ENCODE data around the gene RAPSN. TPM values are rescaled to one million over a fixed set of nuclear protein-coding genes. Genes with fewer than 3 reads are reported as not detected.

RAPSN gene
- total and polyA plus RNA-seq, 9 donors, result 57.9 to 113 (median 99.4) TPM

DNA sequence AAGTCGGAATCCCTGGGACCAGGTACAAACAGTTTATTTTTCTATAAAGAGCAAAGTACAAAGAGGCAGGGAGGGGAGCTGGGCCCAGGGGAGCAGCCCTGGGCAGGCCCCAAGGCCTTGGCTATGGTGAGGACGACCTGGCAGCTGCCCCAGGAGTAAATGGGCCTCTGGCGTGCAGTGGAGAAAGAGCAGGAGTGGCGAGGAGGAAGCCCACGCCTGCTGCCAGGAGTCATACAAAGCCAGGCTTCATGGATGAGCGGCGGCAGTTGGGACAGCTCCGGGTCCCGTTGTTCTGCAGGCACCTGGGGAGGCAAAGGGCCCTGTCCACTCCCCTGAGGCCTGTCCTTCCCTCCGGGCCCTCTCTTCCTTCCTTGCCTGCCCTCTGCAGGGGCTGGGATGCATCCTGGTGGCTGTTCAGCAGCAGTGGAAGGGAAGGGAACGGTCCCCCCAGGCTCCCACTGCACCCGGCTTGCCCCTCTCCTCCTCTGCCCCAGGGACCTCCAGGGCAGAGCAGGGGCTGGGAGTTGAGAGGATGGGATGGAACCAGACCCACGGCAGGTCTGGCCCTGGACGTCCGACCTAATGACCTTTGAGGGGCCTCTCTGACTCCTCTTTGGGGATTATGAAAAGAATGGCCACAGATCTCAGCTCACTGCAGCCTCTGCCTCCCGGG, 11.1 kb downstream of the RAPSN start:
- 58% methylated on average over 9 of the region's 16 CpGs for WGBS (ENCODE audit: insufficient coverage)
- H3K4me3 ChIP-seq (ENCODE audit: low read length), result no peak overlapping the region
- peaks cover 2% of the 10 kb centered on the region for H3K9me3 ChIP-seq (replicated peaks; ENCODE audit: control insufficient read depth, low read depth, low read length)
- no peak for DNase-seq
- H3K4me1 ChIP-seq (ENCODE audit: control insufficient read depth, insufficient read depth, low read length), result peaks cover 17% of the 10 kb centered on the region
- peaks cover 21% of the 10 kb centered on the region for H3K36me3 ChIP-seq (ENCODE audit: control insufficient read depth, insufficient read depth, low read length)
- no peaks in the 10 kb centered on the region for H3K27me3 ChIP-seq (ENCODE audit: control insufficient read depth, insufficient read depth, low read length)
- no peak overlapping the region for H3K27ac ChIP-seq (ENCODE audit: low read length)

DNA sequence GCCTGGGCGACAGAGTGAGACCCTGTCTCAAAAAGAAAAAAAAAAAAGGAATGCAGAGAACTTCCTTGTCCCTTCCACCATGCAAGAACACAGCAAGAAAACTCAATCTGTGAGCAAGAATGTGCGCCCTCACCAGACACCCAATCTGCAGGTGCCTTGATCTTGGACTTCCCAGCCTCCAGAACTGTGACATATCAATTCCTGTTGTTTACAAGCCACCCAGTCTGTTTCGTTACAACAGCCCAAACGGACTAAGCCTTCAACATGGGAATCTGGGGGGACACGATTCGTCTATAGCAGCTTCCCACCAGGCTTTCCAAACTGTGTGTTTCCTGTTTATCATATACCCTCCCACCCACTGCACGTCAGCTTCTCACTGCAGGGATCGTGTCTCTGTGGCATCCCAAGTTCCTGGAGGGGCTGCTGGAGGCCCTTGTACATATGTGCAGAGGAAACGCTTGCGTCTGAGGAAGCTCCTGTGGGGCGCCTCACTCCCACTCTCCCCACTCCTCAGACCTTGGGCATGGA, 11.7 kb downstream of the RAPSN start:
- H3K4me3 ChIP-seq (ENCODE audit: low read length), result no peak overlapping the region
- H3K4me1 ChIP-seq (ENCODE audit: control insufficient read depth, insufficient read depth, low read length), result peaks cover 15% of the 10 kb centered on the region
- H3K27me3 ChIP-seq (ENCODE audit: control insufficient read depth, insufficient read depth, low read length), result no peaks in the 10 kb centered on the region
- DNase-seq, result no peak
- WGBS (ENCODE audit: insufficient coverage), result 63% methylated on average over 7 of the region's 11 CpGs
- H3K27ac ChIP-seq (ENCODE audit: low read length), result no peak overlapping the region
- H3K9me3 ChIP-seq (replicated peaks; ENCODE audit: control insufficient read depth, low read depth, low read length), result peaks cover 2% of the 10 kb centered on the region
- peaks cover 15% of the 10 kb centered on the region for H3K36me3 ChIP-seq (ENCODE audit: control insufficient read depth, insufficient read depth, low read length)

DNA sequence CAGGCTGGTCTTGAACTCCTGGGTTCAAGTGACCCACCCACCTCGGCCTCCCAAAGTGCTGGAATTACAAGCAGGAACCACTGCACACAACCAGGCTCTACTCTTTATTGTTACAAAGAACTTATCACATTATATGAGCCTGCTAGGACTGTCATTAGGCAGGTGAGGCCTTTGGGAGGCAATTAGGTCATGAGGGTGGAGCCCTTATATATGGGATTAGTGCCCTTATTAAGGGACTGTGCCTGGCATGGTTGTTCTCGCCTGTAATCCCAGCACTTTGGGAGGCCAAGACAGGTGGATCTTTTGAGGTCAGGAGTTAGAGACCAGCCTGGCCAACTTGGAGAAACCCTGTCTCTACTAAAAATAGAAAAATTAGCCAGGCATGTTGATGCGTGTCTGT, 12.2 kb downstream of the RAPSN start:
- Histone ChIP-seq H3K4me3 (ENCODE audit: low read length) (no peak overlapping the region), H3K9me3 (replicated peaks; ENCODE audit: control insufficient read depth, low read depth, low read length) (peaks cover 2% of the 10 kb centered on the region), H3K4me1 (ENCODE audit: control insufficient read depth, insufficient read depth, low read length) (peaks cover 15% of the 10 kb centered on the region), H3K27ac (ENCODE audit: low read length) (no peak overlapping the region), H3K27me3 (ENCODE audit: control insufficient read depth, insufficient read depth, low read length) (no peaks in the 10 kb centered on the region), H3K36me3 (ENCODE audit: control insufficient read depth, insufficient read depth, low read length) (peaks cover 10% of the 10 kb centered on the region)
- DNase-seq, result no peak
- WGBS (ENCODE audit: insufficient coverage), result 100% methylated on average over 1 of the region's 3 CpGs

DNA sequence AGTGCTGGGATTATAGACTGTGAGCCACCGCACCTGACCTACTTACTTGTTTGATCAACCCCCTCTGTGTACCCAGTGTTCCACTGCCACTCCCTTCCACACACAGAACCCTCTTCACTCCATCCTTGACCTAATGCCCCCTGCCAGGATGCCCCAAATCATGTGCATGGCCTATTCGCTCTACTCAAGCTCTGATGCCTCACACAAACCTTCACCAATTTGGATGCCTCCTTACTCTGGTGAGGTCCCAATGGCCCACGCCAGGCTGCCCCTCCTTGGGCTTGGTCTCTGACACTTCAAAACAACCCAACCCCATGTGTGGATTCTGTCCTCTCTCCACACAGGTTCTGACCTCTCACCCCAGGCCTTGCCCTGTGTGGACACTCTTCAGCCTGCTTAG, 13.2 kb downstream of the RAPSN start:
- H3K36me3 ChIP-seq (ENCODE audit: control insufficient read depth, insufficient read depth, low read length), result peaks cover 2% of the 10 kb centered on the region
- no peaks in the 10 kb centered on the region for H3K27me3 ChIP-seq (ENCODE audit: control insufficient read depth, insufficient read depth, low read length)
- peaks cover 2% of the 10 kb centered on the region for H3K9me3 ChIP-seq (replicated peaks; ENCODE audit: control insufficient read depth, low read depth, low read length)
- no peak overlapping the region for H3K4me3 ChIP-seq (ENCODE audit: low read length)
- H3K4me1 ChIP-seq (ENCODE audit: control insufficient read depth, insufficient read depth, low read length), result peaks cover 15% of the 10 kb centered on the region
- H3K27ac ChIP-seq (ENCODE audit: low read length), result no peak overlapping the region
- no peak for DNase-seq
- WGBS (ENCODE audit: insufficient coverage), result 92% methylated on average over 3 of the region's 3 CpGs

DNA sequence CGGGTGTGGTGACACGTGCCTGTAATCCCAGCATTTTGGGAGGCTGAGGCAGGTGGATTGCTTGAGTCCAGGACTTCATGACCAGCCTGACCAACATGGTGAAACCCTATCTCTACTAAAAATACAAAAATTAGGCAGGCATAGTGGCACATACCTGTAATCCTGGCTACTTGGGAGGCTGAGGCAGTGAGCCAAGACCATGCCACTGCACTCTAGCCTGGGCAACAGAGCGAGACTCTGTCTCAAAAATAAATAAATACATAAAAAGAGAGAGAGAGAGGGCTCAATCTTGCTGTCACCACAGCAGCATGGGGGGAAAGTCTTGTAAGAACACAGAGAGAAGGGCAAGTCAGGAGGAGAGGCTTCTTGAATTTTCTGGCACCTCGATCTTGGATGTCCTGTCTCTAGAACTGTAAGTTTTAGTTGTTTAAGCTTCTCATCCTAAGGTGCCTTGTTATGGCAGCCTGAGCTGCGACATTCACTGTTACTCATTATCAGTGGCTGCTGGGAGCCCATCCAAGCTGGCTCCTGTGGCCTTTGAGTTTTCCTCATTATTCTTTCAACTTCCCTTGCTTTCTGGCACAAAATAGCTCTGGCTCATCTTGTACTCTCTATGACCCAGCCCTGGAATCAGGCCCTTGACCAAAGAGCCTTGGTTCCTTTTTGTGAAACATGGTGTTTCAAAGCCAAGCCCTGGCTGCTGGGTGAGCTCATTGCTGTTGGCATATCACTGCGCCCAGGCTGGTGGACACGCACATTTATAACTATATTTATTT, 14.7 kb downstream of the RAPSN start:
- H3K9me3 ChIP-seq (replicated peaks; ENCODE audit: control insufficient read depth, low read depth, low read length), result peaks cover 2% of the 10 kb centered on the region
- H3K27me3 ChIP-seq (ENCODE audit: control insufficient read depth, insufficient read depth, low read length), result no peaks in the 10 kb centered on the region
- H3K4me1 ChIP-seq (ENCODE audit: control insufficient read depth, insufficient read depth, low read length), result peaks cover 15% of the 10 kb centered on the region
- no peak overlapping the region for H3K4me3 ChIP-seq (ENCODE audit: low read length)
- H3K36me3 ChIP-seq (ENCODE audit: control insufficient read depth, insufficient read depth, low read length), result peaks cover 3% of the 10 kb centered on the region
- 69% methylated on average over 3 of the region's 7 CpGs for WGBS (ENCODE audit: insufficient coverage)
- DNase-seq, result no peak
- no peak overlapping the region for H3K27ac ChIP-seq (ENCODE audit: low read length)

DNA sequence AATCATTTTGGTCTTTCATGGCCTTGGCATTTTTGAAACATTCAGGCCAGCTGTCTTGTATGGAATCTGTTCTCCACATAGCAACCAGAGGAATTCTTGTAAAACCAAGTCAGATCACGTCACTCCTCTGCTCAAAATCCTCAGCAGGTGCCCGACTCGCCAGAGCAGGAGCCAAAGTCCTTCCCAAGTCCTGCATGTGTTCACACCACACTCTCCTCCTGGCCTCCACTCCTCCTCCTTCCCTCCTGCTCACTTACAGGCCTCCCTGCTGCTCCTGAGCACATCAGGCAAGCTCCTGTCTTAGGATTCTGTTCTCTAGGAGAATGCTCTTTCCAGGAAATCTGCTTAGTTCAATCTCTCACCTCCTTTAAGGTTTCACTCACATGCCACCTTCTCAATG, 15.8 kb downstream of the RAPSN start:
- no peaks in the 10 kb centered on the region for H3K27me3 ChIP-seq (ENCODE audit: control insufficient read depth, insufficient read depth, low read length)
- H3K27ac ChIP-seq (ENCODE audit: low read length), result no peak overlapping the region
- peaks cover 15% of the 10 kb centered on the region for H3K4me1 ChIP-seq (ENCODE audit: control insufficient read depth, insufficient read depth, low read length)
- peaks cover 3% of the 10 kb centered on the region for H3K36me3 ChIP-seq (ENCODE audit: control insufficient read depth, insufficient read depth, low read length)
- DNase-seq, result no peak
- H3K4me3 ChIP-seq (ENCODE audit: low read length), result no peak overlapping the region
- WGBS (ENCODE audit: insufficient coverage), result 76% methylated on average over 3 of the region's 3 CpGs
- H3K9me3 ChIP-seq (replicated peaks; ENCODE audit: control insufficient read depth, low read depth, low read length), result peaks cover 2% of the 10 kb centered on the region

DNA sequence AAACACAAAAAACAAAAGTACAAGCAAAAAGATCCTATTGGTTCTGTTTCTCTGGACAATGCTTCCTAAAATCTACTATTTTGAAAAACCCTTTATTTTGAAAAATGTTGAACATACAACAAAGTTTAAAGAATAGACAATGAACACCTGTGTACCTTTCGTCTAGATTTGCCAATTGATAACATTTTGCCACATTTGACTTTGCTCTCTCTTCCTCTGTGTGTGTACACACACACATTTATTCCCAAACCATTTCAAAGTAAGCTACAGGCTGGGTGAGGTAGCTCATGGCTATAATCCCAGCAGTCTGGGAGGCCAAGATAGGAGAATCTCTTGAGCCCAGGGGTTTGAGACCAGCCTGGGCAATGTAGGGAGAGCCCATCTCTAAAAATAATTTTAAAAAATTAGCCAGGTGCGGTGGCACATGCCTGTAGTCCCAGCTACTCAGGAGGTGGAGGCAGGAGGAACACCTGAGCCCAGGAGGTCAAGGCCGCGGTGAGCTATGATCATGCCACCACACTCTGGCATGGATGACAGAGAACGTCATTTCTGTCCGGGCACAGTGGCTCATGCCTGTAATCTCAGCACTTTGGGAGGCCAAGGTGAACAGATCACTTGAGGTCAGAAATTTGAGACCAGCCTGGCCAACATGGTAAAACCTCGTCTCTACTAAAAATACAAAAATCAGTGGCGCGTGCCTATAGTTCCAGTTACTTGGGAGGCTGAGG, 17.4 kb downstream of the RAPSN start:
- 91% methylated on average over 5 of the region's 9 CpGs for WGBS (ENCODE audit: insufficient coverage)
- no peaks in the 10 kb centered on the region for H3K27me3 ChIP-seq (ENCODE audit: control insufficient read depth, insufficient read depth, low read length)
- no peak for DNase-seq

DNA sequence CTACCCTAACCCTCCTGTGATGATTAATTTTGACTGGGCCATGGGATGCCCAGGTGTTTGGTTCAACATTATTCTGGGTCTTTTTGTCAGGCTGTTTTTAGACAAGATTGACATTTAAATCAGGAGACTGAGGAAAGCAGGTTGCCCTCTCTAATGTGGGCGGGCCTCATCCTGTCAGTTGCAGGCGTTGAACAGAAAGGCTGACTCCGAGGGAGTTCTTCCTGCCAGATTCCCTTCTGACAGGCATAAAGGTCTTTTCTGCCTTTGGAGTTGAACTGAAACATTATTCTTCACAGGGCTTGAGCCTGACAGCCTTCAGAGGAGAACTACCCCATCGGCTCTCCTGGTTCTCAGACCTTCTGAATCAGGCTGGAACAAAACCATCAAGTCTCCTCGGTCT, 18.4 kb downstream of the RAPSN start:
- peaks cover 10% of the 10 kb centered on the region for H3K4me1 ChIP-seq (ENCODE audit: control insufficient read depth, insufficient read depth, low read length)
- H3K9me3 ChIP-seq (replicated peaks; ENCODE audit: control insufficient read depth, low read depth, low read length), result no peaks in the 10 kb centered on the region
- H3K4me3 ChIP-seq (ENCODE audit: low read length), result no peak overlapping the region
- H3K27me3 ChIP-seq (ENCODE audit: control insufficient read depth, insufficient read depth, low read length), result no peaks in the 10 kb centered on the region
- no peak for DNase-seq
- 58% methylated on average over 4 of the region's 5 CpGs for WGBS (ENCODE audit: insufficient coverage)
- peaks cover 3% of the 10 kb centered on the region for H3K36me3 ChIP-seq (ENCODE audit: control insufficient read depth, insufficient read depth, low read length)
- H3K27ac ChIP-seq (ENCODE audit: low read length), result no peak overlapping the region

More for the DNA sequence above, 17.4 kb downstream of the RAPSN start:
- H3K4me1 ChIP-seq (ENCODE audit: control insufficient read depth, insufficient read depth, low read length), result peaks cover 9% of the 10 kb centered on the region
- peaks cover 3% of the 10 kb centered on the region for H3K36me3 ChIP-seq (ENCODE audit: control insufficient read depth, insufficient read depth, low read length)
- H3K4me3 ChIP-seq (ENCODE audit: low read length), result no peak overlapping the region
- no peaks in the 10 kb centered on the region for H3K9me3 ChIP-seq (replicated peaks; ENCODE audit: control insufficient read depth, low read depth, low read length)
- no peak overlapping the region for H3K27ac ChIP-seq (ENCODE audit: low read length)

DNA sequence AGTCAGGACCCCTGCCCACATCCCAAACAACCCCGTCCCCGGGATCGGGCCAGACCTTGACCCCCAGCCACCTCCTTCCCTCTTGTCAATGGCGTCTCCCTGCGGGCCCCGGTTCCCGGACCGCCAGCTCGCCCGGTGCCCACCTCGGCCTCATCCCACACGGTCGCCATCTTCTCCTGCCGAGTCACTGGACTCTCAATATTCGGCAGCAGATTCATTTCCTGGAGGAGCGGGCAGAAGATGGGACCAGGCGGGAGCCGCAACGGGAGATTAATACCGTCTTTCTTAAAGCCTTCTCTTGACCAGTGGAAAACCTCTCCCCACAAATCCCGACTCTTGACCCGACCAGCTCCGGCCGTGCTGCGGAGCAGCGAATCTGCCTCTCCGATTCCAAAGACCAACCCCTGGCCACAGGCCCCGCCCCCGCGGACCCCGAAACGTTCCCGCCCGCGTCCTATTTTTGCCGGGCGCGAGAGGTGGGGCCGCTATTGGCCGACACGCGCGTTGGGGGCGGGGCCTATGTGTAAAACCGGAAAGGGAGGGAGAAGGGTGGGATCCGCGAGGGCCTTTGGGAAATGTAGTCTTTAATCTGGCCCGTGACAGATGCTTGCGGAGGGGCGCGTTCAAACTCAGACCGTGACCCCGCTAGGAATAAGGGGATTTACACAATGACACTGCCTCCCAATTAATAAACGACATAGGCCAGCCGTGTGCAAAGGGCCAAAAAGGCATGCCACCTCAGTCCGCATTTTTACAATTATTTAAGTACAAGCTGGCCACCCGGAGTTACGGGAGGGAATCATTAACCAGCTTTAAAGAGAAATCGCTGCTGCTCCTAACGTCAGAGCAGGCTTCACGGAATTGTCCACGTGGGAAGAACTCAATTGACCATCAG, 22.6 kb downstream of the RAPSN start, which contains the start of gene PSMC3:
PSMC3 (minus strand) TSS at position 378 of the 895 bp plus-strand sequence; CDS start at position 218, 160 bp downstream.
- no peaks in the 10 kb centered on the region for H3K9me3 ChIP-seq (replicated peaks; ENCODE audit: control insufficient read depth, low read depth, low read length)
- peaks cover 16% of the 10 kb centered on the region for H3K4me1 ChIP-seq (ENCODE audit: control insufficient read depth, insufficient read depth, low read length)
- H3K27ac ChIP-seq (ENCODE audit: low read length), result peak within 1 kb of the TSS; percentile 93
- WGBS (ENCODE audit: insufficient coverage), result 1% methylated on average over 46 of the region's 62 CpGs
- DNase-seq, result peak; percentile 99
- peak within 1 kb of the TSS; percentile 100 for H3K4me3 ChIP-seq (ENCODE audit: low read length)
- H3K27me3 ChIP-seq (ENCODE audit: control insufficient read depth, insufficient read depth, low read length), result no peaks in the 10 kb centered on the region
- H3K36me3 ChIP-seq (ENCODE audit: control insufficient read depth, insufficient read depth, low read length), result peaks cover 40% of the 10 kb centered on the region

All from muscle of leg (tissue), 11 donors.